ENCODE results near the gene TBL1X. TPM values are rescaled to one million over a fixed set of nuclear protein-coding genes. Genes with fewer than 3 reads are reported as not detected.

The TBL1X gene
- 10.9 to 15.9 TPM (median 13.6 TPM) in 5 replicates for total RNA-seq (2022; extraction: Qiagen RNA extraction; ENCODE audit: low read depth)

DNA sequence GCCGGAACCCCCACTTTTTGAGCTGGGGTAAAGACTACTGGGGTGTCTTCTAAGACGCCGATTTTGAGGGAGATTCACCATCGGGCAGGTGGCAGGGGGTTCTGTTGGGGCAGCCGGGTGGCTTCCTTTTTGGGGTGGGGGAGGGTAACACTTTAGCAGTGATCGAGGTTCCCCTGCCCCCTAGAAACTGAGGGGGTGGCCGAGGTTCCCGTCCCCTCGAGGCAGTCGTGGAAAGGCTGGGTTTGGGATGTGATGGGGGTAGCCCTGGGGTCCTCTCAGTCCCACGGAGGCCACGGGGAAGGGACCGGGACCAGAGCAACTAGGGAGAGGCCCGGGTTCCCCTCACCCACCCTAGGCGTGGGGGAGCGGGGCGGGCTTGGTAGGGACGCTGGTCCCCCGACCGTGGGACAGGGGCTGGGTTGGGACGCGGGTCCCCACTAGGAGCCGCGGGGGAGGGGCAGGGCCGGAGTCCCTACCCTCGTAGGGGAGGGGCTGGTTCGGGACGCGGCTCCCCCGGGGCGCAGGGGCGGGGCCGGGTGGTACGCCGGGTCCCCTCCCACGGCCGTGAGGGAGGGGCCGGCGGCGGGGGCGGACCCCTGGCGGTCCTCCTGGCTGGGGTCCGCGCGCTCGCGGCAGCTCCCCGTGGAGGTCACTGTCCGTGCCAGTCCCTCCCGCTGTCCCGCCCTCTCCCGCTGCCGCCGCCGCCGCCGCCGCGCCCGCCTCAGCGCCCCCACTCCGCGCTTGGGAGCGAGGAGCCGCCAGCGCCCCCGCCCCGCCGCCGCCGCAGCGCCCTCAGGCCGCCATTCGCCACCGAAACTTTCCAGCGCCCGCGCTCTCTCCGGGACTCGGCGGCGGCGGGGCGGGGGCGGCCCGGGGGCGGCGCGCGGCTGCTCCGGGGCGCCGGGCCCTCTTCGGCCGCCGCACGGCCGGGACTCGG, at the start of gene TBL1X:
TBL1X (plus strand) TSS at position 624 of the 937 bp plus-strand sequence. CDS start 188,529 bp downstream, outside the sequence.

DNA sequence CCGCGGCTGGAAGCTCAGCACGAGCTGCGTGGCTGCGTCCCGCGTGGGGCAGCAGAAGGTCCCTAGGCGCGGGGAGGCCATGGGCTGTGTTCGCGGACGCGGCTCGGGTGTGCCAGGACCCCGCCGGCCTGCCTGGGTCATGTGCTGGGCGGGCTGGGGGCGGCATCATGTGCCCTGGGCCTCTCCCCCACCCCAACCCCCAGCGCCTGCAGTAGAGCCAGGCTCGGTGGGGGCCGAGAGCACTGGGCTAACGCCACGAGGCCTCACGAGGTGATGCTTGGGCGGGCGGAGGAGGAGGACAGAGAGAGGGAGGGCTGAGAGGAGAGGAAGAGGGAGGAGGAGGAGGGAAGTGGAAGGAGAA, 300.9 kb downstream of the TBL1X start, which contains the start of gene GPR143:
GPR143 (minus strand) TSS at position 111 of the 361 bp plus-strand sequence; CDS start at position 81, 30 bp downstream.

DNA sequence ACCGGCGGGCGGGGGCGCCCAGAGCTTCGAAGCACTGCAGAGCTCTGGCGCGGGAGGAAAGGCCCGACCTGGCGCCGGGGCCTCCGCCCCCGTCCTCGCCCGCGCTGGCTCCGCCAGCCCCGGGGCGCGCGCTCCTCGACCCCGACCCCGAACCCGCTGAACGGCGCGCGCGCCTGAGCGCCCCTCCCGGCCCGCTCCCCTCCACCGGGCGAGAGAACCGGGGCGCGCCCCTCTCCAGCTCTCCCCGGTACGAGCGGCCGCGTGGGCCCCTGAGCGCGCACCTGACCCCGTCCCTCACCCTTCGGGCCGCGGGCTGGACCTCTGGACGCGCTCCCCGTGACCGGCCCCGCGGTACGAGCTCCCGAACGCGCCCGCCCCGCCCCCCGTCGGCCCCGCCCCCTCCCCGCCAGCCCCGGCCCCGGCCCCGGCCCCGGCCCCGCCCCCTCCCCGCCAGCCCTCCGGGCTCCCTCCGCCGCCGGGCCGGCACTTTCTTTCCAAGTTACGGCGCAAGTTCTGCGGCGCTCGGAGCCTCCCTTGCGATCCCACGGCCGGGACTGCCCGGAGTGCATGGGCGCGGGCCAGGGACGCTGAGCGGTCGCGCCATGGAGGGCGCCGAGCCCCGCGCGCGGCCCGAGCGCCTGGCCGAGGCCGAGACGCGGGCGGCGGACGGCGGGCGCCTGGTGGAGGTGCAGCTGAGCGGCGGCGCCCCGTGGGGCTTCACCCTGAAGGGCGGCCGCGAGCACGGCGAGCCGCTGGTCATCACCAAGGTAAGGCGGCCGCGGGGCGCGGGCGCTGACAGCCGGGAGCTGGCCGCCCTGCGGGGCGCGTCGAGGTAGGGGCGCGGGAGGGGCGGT, 321.3 kb downstream of the TBL1X start, which contains the start of gene SHROOM2:
SHROOM2 (plus strand) TSS at position 486 of the 854 bp plus-strand sequence; CDS start at position 603, 117 bp downstream.

Data from A549 treated with ZK216348 at 1 μM for 4 hours (cell line).